ENCODE data around the gene ARHGAP15. TPM values are rescaled to one million over a fixed set of nuclear protein-coding genes. Genes with fewer than 3 reads are reported as not detected.

ARHGAP15 gene
- total and polyA plus RNA-seq, 4 donors: 3.8 to 17.9 (median 13.2) TPM

- H3K9ac ChIP-seq (ENCODE audit: low read depth in 1 of 2, low read length in 2 of 2): no peak overlapping the region
- H3K4me3 ChIP-seq (ENCODE audit: low read depth in 1 of 3, low read length in 3 of 3): no peak overlapping the region
- H3K36me3 ChIP-seq (ENCODE audit: control insufficient read depth in 4 of 4, insufficient read depth in 3 of 4, low read depth in 1 of 4, low read length in 3 of 4): no peaks in the 10 kb centered on the region
- no peak for TF ChIP-seq HNF4G (IDR thresholded peaks at IDR 0.05)
- TF ChIP-seq SP1 (IDR thresholded peaks at IDR 0.05): no peak
- TF ChIP-seq NR2F2 (IDR thresholded peaks at IDR 0.05): no peak
- TF ChIP-seq ZBTB33 (IDR thresholded peaks at IDR 0.05): no peak
- no peak for TF ChIP-seq EGR1 (IDR thresholded peaks at IDR 0.05; ENCODE audit: low read depth in 2 of 2)
- TF ChIP-seq MAX (IDR thresholded peaks at IDR 0.05): no peak
- TF ChIP-seq YY1 (IDR thresholded peaks at IDR 0.05): no peak
- no peak for TF ChIP-seq RAD21 (IDR thresholded peaks at IDR 0.05)
- TF ChIP-seq ATF3 (IDR thresholded peaks at IDR 0.05): no peak
- TF ChIP-seq JUND (IDR thresholded peaks at IDR 0.05): no peak
- H3K27ac ChIP-seq (ENCODE audit: low read depth in 1 of 2, low read length in 2 of 2): no peak overlapping the region
- no peaks in the 10 kb centered on the region for H3K27me3 ChIP-seq (ENCODE audit: control insufficient read depth in 4 of 4, insufficient read depth in 4 of 4, low read length in 3 of 4)
- H3K4me1 ChIP-seq (ENCODE audit: control insufficient read depth in 4 of 4, insufficient read depth in 4 of 4, low read length in 3 of 4): peaks cover 0 to 2% (median 0%) of the 10 kb centered on the region in 4 donors
- DNase-seq (ENCODE audit: low spot score): no peak
- no peaks in the 10 kb centered on the region for H3K9me3 ChIP-seq (ENCODE audit: control insufficient read depth in 4 of 4, low read length in 3 of 4)
These were observed 339.2 kb downstream of the ARHGAP15 start for GRCh38 chr2:143468341-143468888.

- no peak for TF ChIP-seq FOXA2 (IDR thresholded peaks at IDR 0.05)
- TF ChIP-seq HNF4A (conservative IDR thresholded peaks at IDR 0.05): no peak
- no peak for TF ChIP-seq ATF3 (IDR thresholded peaks at IDR 0.05)
- WGBS: 90% methylated on average over 7 of the region's 7 CpGs
- Histone ChIP-seq H3K9ac (ENCODE audit: low read depth in 1 of 2, low read length in 2 of 2) (no peak overlapping the region), H3K27ac (ENCODE audit: low read depth in 1 of 2, low read length in 2 of 2) (no peak overlapping the region), H3K27me3 (ENCODE audit: control insufficient read depth in 4 of 4, insufficient read depth in 4 of 4, low read length in 3 of 4) (no peaks in the 10 kb centered on the region), H3K4me3 (ENCODE audit: low read depth in 1 of 3, low read length in 3 of 3) (no peak overlapping the region), H3K4me1 (ENCODE audit: control insufficient read depth in 4 of 4, insufficient read depth in 4 of 4, low read length in 3 of 4) (peaks cover 0 to 2% (median 0%) of the 10 kb centered on the region in 4 donors), H3K9me3 (ENCODE audit: control insufficient read depth in 4 of 4, low read length in 3 of 4) (no peaks in the 10 kb centered on the region), H3K36me3 (ENCODE audit: control insufficient read depth in 4 of 4, insufficient read depth in 3 of 4, low read depth in 1 of 4, low read length in 3 of 4) (no peaks in the 10 kb centered on the region)
- no peak for DNase-seq (ENCODE audit: low spot score)
These were observed 340.1 kb downstream of the ARHGAP15 start for GRCh38 chr2:143469323-143469722.

GRCh38 chr2:143471550-143471949, 342.3 kb downstream of the ARHGAP15 start:
- Histone ChIP-seq H3K27ac (ENCODE audit: low read depth in 1 of 2, low read length in 2 of 2) (no peak overlapping the region), H3K27me3 (ENCODE audit: control insufficient read depth in 4 of 4, insufficient read depth in 4 of 4, low read length in 3 of 4) (no peaks in the 10 kb centered on the region), H3K36me3 (ENCODE audit: control insufficient read depth in 4 of 4, insufficient read depth in 3 of 4, low read depth in 1 of 4, low read length in 3 of 4) (no peaks in the 10 kb centered on the region), H3K9ac (ENCODE audit: low read depth in 1 of 2, low read length in 2 of 2) (no peak overlapping the region), H3K4me1 (ENCODE audit: control insufficient read depth in 4 of 4, insufficient read depth in 4 of 4, low read length in 3 of 4) (peaks cover 0 to 3% (median 0%) of the 10 kb centered on the region in 4 donors), H3K9me3 (ENCODE audit: control insufficient read depth in 4 of 4, low read length in 3 of 4) (no peaks in the 10 kb centered on the region), H3K4me3 (ENCODE audit: low read depth in 1 of 3, low read length in 3 of 3) (no peak overlapping the region)
- TF ChIP-seq EGR1 (IDR thresholded peaks at IDR 0.05; ENCODE audit: low read depth in 2 of 2): no peak
- TF ChIP-seq SP1 (IDR thresholded peaks at IDR 0.05): no peak
- TF ChIP-seq CTCF (IDR thresholded peaks at IDR 0.05; ENCODE audit: low read depth, low read length, missing input control): no peak
- TF ChIP-seq TAF1 (conservative IDR thresholded peaks at IDR 0.05): no peak
- no peak for TF ChIP-seq JUND (IDR thresholded peaks at IDR 0.05)
- no peak for TF ChIP-seq HNF4A (conservative IDR thresholded peaks at IDR 0.05)
- no peak for TF ChIP-seq YY1 (IDR thresholded peaks at IDR 0.05)
- no peak for TF ChIP-seq NR2F2 (IDR thresholded peaks at IDR 0.05)
- no peak for TF ChIP-seq RAD21 (IDR thresholded peaks at IDR 0.05)
- TF ChIP-seq FOXA1 (IDR thresholded peaks at IDR 0.05): no peak
- no peak for TF ChIP-seq FOXA2 (IDR thresholded peaks at IDR 0.05)
- no peak for DNase-seq (ENCODE audit: low spot score)
- WGBS: 96% methylated on average over 1 of the region's 1 CpG

Measured in liver (tissue), 9 donors.